A673 (cell line): Measurements from ENCODE around the gene PTPN1.

Experiments used
- EZH2 ChIP-seq: fragments of 200-600 bp; sonication (generic); IDR thresholded peaks from 2 replicates; pipeline ENCODE4 v1.6.1; 2017; ENCODE audit warnings: borderline replicate concordance, low read depth, mild to moderate bottlenecking, mixed read lengths, antibody characterized with exemption, low read length; ENCODE audit not compliant: poor library complexity, severe bottlenecking
- TF ChIP-seq, protein P1 (sequence below): fragments of 300-800, 200-600 bp; sonication (generic); conservative IDR thresholded peaks from 2 replicates; pipeline ENCODE4 v1.5.1; 2017; ENCODE audit warnings: low read depth, mild to moderate bottlenecking, antibody characterized with exemption, low read length, moderate library complexity, mixed read lengths

DNA sequence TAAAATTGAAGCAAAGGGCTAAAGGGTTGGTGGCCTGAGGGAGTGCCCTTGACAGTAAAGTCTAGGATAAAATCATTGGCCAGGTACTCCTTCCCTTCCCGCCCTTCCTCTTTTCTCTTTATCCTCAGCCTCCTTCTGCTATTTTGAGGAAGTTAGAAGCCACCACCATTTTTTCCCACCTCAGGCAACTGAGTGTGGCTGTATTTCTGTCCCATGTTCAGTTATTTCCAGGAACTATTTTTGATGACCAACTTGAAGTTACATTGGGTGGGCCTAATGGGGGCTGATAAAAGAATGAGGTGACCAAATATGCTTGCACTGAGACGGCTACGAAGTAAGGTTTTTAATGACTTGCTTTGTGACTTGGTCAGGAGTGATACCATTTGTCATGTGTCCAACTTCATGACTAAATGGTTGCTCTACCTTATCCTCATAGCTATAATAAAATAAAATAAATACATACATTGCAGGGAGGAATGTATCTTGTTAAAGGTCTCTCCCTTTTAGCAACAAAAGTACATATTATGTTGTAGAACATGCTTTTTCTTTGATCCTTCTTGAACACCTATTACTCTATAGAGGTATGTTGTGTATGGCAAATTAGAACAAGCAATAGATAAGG is 12.0 kb downstream of the PTPN1 start:
- TF ChIP-seq, protein P1, sequence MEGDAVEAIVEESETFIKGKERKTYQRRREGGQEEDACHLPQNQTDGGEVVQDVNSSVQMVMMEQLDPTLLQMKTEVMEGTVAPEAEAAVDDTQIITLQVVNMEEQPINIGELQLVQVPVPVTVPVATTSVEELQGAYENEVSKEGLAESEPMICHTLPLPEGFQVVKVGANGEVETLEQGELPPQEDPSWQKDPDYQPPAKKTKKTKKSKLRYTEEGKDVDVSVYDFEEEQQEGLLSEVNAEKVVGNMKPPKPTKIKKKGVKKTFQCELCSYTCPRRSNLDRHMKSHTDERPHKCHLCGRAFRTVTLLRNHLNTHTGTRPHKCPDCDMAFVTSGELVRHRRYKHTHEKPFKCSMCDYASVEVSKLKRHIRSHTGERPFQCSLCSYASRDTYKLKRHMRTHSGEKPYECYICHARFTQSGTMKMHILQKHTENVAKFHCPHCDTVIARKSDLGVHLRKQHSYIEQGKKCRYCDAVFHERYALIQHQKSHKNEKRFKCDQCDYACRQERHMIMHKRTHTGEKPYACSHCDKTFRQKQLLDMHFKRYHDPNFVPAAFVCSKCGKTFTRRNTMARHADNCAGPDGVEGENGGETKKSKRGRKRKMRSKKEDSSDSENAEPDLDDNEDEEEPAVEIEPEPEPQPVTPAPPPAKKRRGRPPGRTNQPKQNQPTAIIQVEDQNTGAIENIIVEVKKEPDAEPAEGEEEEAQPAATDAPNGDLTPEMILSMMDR = no peak
- TF ChIP-seq EZH2 = no peak
